Measurements from ENCODE around the gene TSPAN33. TPM values are rescaled to one million over a fixed set of nuclear protein-coding genes. Genes with fewer than 3 reads are reported as not detected.

Gene TSPAN33
- total and polyA plus RNA-seq, 2 of the 13 experiments (the other 11 are each of a cell fraction or from before 2014, with no cell fraction given), result 15.3 to 16.5 TPM

- peak; percentile 90 for ATAC-seq
- H3K4me2 ChIP-seq (ENCODE audit: low read depth, low read length), result peak overlapping the region; percentile 59
- intact Hi-C loops (cut with micrococcal nuclease; ENCODE audit: unreplicated experiment), result no loop called here
- no TSS peak for BruUV-seq (replicated peaks)
- H4K20me1 ChIP-seq (ENCODE audit: insufficient read depth, low read length), result no peaks in the 10 kb centered on the region
- CTCF ChIA-PET (ENCODE audit: low intra/inter-chr PET ratio, low total read pairs), result no interaction called here
- FAIRE-seq, result no peak
- peak overlapping the region; percentile 31 for H3K27ac ChIP-seq (ENCODE audit: extremely low read length, insufficient read depth, low read length)
- whole genome bisulfite sequencing (ENCODE audit: low lambda C conversion rate), result 67% methylated on average over 1 of the region's 1 CpG
- POLR2A ChIA-PET, result no interaction called here
- H3K9me3 ChIP-seq (ENCODE audit: low read length), result peaks cover 6% of the 10 kb centered on the region
- H3K79me2 ChIP-seq (ENCODE audit: insufficient read depth, low read length), result no peaks in the 10 kb centered on the region
- peak overlapping the region; percentile 95 for H2AFZ ChIP-seq (ENCODE audit: low read length)
- H3K9ac ChIP-seq (ENCODE audit: insufficient read depth, low read depth, low read length), result no peak overlapping the region; the same call in 1 of the 2 replicates
- DNase-seq (ENCODE audit: low spot score), result peak; percentile 18
- no peak overlapping the region for H3K4me3 ChIP-seq (replicated peaks in 1 of 3; ENCODE audit: insufficient read depth in 1 of 3, low read depth in 2 of 3, low read length in 3 of 3)
- H3K4me1 ChIP-seq (ENCODE audit: insufficient read depth, low read length), result peaks cover 13% of the 10 kb centered on the region
- no peaks in the 10 kb centered on the region for H3K36me3 ChIP-seq (replicated peaks in 1 of 2; ENCODE audit: control insufficient read depth in 1 of 2, insufficient read depth in 2 of 2, low read length in 2 of 2)
- no peaks in the 10 kb centered on the region for H3K27me3 ChIP-seq (ENCODE audit: control insufficient read depth in 1 of 2, insufficient read depth in 2 of 2, low read length in 2 of 2)
- in situ Hi-C loops (cut with HindIII; ENCODE audit: extremely low pct_ligation_motif_present, low pct_unique_long_range_greater_than_20kb), result no loop called here
- no peak for TF ChIP-seq ZNF224 (CRISPR knock-in tag; IDR thresholded peaks at IDR 0.05)
- no peak for TF ChIP-seq POGK (CRISPR knock-in tag; conservative IDR thresholded peaks at IDR 0.05)
- TF ChIP-seq UBTF (CRISPR knock-in tag; IDR thresholded peaks at IDR 0.05), result no peak
- no peak for TF ChIP-seq ZNF446 (CRISPR knock-in tag; IDR thresholded peaks at IDR 0.05)
- TF ChIP-seq REL (CRISPR knock-in tag; conservative IDR thresholded peaks at IDR 0.05), result no peak
- no peak for TF ChIP-seq ZNF737 (CRISPR knock-in tag; IDR thresholded peaks at IDR 0.05; ENCODE audit: borderline replicate concordance)
- no peak for TF ChIP-seq E2F5 (CRISPR knock-in tag; conservative IDR thresholded peaks at IDR 0.05)
- TF ChIP-seq ZNF24 (IDR thresholded peaks at IDR 0.05), result no peak
- TF ChIP-seq ZNF563 (CRISPR knock-in tag; IDR thresholded peaks at IDR 0.05), result peak; percentile 56; the same call in 1 of the 2 replicates
- TF ChIP-seq RXRB (CRISPR knock-in tag; IDR thresholded peaks at IDR 0.05; ENCODE audit: borderline replicate concordance), result no peak
- no peak for TF ChIP-seq ZNF335 (CRISPR knock-in tag; IDR thresholded peaks at IDR 0.05)
- TF ChIP-seq ZNF317 (CRISPR knock-in tag; IDR thresholded peaks at IDR 0.05), result no peak
- TF ChIP-seq ZNF253 (CRISPR knock-in tag; IDR thresholded peaks at IDR 0.05; ENCODE audit: borderline replicate concordance), result no peak
- no peak for TF ChIP-seq NFE2L1 (CRISPR knock-in tag; IDR thresholded peaks at IDR 0.05; ENCODE audit: borderline replicate concordance)
- TF ChIP-seq NFE2L2 (IDR thresholded peaks at IDR 0.05; ENCODE audit: low read length), result peak; percentile 70; the same call in 1 of the 2 replicates
- peak; percentile 5; the same call in 1 of the 2 replicates for TF ChIP-seq ZNF281 (CRISPR knock-in tag; IDR thresholded peaks at IDR 0.05; ENCODE audit: borderline replicate concordance)
Observed at GRCh38 chr7:129110258-129110981, 34.1 kb upstream of the TSPAN33 start.

All from HepG2 (cell line).